ENCODE results near the gene EEF1G. TPM values are rescaled to one million over a fixed set of nuclear protein-coding genes. Genes with fewer than 3 reads are reported as not detected.
A peak's percentile ranks its signal among the peaks of the same experiment; 100 is the strongest.

EEF1G gene
- total and polyA plus RNA-seq, 2 of the 13 experiments (the other 11 are each of a cell fraction or from before 2014, with no cell fraction given), result 1,787 to 2,144 TPM

DNA sequence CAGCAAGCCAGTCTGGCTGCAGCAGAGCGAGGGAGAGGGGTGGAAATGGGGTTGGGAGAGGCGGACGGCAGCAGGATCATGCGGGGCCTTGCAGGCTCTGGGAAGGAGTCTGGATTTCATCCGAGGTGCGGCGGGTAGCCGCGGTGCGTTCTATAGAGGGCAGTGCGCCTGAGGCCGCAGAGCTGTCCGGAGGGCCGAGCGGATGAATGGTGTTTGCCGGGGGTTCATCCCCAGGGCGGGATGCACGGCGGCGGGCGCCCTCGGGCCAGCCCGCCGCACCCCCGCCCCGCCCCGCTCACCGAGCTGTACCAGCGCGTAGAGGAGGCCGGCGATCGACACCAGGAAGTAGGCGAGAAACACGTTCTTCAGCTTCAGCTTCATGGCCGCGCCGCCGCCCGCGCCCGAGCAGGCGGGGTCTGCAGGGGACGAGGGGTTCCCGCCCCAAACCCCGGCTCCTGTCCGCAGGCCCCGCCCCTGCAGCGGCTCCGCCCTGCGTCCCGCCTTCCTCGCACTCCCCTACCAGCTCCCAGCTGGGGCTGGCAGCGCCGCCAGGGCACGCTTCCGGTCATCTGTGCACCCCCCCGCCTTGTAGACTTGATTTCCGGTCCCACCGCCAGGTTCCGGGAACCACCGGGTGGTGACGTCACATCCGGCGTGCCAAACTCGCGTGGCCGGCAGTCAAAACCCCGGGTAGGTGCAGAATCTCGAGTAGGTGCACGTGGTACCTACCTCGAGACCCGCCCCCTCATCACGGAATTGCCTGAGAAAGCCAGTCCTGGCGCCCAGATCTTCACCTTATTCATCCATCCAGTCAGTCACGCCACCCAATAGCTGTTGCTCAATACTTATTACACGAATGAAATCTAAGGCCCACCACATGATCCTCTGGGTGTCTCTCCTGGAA lies 48.1 kb upstream of the EEF1G start, which contains the start of gene B3GAT3 (continued):
- TF ChIP-seq ZNF768 (CRISPR knock-in tag; IDR thresholded peaks at IDR 0.05) (no peak), ZNF337 (CRISPR knock-in tag; IDR thresholded peaks at IDR 0.05; ENCODE audit: borderline replicate concordance, low read depth) (peak; percentile 84; the same call in 1 of the 2 replicates), FOXK1 (CRISPR knock-in tag; IDR thresholded peaks at IDR 0.05; ENCODE audit: borderline replicate concordance, low read depth) (peak; percentile 65; the same call in 1 of the 2 replicates), MATR3 (CRISPR knock-in tag; IDR thresholded peaks at IDR 0.05) (no peak), NFATC3 (CRISPR knock-in tag; IDR thresholded peaks at IDR 0.05) (peak; percentile 83; the same call in 1 of the 2 replicates), ZNF383 (CRISPR knock-in tag; IDR thresholded peaks at IDR 0.05; ENCODE audit: borderline replicate concordance) (no peak), DNMT3B (CRISPR knock-in tag; conservative IDR thresholded peaks at IDR 0.05) (no peak), SRF (IDR thresholded peaks at IDR 0.05; ENCODE audit: low read depth, low read length) (no peak), PRPF4 (IDR thresholded peaks at IDR 0.05; ENCODE audit: low read depth, low read length, poor library complexity, severe bottlenecking) (no peak), CBX5 (CRISPR knock-in tag; IDR thresholded peaks at IDR 0.05; ENCODE audit: borderline replicate concordance) (peak; percentile 81; the same call in 1 of the 2 replicates), GTF2F1 (IDR thresholded peaks at IDR 0.05; ENCODE audit: low read length) (no peak), ZNF17 (CRISPR knock-in tag; IDR thresholded peaks at IDR 0.05) (no peak), ZBTB42 (CRISPR knock-in tag; IDR thresholded peaks at IDR 0.05) (peak; percentile 66; the same call in 1 of the 2 replicates), CREB1 (IDR thresholded peaks at IDR 0.05) (peak; percentile 100), CREB1 (CRISPR knock-in tag; IDR thresholded peaks at IDR 0.05) (peak; percentile 97), SRSF4 (IDR thresholded peaks at IDR 0.05; ENCODE audit: low read depth, low read length, poor library complexity, severe bottlenecking) (no peak), ZBTB21 (CRISPR knock-in tag; IDR thresholded peaks at IDR 0.05) (peak; percentile 67)
- TF ChIP-seq, protein P1, sequence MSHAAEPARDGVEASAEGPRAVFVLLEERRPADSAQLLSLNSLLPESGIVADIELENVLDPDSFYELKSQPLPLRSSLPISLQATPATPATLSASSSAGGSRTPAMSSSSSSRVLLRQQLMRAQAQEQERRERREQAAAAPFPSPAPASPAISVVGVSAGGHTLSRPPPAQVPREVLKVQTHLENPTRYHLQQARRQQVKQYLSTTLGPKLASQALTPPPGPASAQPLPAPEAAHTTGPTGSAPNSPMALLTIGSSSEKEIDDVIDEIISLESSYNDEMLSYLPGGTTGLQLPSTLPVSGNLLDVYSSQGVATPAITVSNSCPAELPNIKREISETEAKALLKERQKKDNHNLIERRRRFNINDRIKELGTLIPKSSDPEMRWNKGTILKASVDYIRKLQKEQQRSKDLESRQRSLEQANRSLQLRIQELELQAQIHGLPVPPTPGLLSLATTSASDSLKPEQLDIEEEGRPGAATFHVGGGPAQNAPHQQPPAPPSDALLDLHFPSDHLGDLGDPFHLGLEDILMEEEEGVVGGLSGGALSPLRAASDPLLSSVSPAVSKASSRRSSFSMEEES (CRISPR knock-in tag; IDR thresholded peaks at IDR 0.05), result peak; percentile 82
- TF ChIP-seq, protein P2, sequence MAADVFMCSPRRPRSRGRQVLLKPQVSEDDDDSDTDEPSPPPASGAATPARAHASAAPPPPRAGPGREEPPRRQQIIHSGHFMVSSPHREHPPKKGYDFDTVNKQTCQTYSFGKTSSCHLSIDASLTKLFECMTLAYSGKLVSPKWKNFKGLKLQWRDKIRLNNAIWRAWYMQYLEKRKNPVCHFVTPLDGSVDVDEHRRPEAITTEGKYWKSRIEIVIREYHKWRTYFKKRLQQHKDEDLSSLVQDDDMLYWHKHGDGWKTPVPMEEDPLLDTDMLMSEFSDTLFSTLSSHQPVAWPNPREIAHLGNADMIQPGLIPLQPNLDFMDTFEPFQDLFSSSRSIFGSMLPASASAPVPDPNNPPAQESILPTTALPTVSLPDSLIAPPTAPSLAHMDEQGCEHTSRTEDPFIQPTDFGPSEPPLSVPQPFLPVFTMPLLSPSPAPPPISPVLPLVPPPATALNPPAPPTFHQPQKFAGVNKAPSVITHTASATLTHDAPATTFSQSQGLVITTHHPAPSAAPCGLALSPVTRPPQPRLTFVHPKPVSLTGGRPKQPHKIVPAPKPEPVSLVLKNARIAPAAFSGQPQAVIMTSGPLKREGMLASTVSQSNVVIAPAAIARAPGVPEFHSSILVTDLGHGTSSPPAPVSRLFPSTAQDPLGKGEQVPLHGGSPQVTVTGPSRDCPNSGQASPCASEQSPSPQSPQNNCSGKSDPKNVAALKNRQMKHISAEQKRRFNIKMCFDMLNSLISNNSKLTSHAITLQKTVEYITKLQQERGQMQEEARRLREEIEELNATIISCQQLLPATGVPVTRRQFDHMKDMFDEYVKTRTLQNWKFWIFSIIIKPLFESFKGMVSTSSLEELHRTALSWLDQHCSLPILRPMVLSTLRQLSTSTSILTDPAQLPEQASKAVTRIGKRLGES (CRISPR knock-in tag; IDR thresholded peaks at IDR 0.05; ENCODE audit: borderline replicate concordance), result peak; percentile 73; the same call in 1 of the 2 replicates
- TF ChIP-seq, protein P3, sequence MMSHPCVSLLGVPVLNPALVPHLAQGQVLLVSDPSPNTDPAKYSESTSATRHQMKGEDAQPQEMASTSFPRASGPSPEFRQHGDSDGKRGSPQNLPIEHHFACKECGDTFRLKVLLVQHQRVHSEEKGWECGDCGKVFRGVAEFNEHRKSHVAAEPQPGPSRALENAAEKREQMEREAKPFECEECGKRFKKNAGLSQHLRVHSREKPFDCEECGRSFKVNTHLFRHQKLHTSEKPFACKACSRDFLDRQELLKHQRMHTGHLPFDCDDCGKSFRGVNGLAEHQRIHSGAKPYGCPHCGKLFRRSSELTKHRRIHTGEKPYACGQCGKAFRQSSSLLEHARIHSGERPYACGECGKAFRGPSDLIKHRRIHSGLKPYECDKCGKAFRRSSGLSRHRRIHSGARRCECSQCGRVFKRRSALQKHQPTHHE (CRISPR knock-in tag; IDR thresholded peaks at IDR 0.05; ENCODE audit: borderline replicate concordance), result peak; percentile 62; the same call in 1 of the 2 replicates
- TF ChIP-seq, protein P4, sequence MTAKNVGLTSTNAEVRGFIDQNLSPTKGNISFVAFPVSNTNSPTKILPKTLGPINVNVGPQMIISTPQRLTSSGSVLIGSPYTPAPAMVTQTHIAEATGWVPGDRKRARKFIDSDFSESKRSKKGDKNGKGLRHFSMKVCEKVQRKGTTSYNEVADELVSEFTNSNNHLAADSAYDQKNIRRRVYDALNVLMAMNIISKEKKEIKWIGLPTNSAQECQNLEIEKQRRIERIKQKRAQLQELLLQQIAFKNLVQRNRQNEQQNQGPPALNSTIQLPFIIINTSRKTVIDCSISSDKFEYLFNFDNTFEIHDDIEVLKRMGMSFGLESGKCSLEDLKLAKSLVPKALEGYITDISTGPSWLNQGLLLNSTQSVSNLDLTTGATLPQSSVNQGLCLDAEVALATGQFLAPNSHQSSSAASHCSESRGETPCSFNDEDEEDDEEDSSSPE (CRISPR knock-in tag; IDR thresholded peaks at IDR 0.05), result peak; percentile 95

Data from HepG2 (cell line).